NCI-H226 (cell line): Measurements from ENCODE around the gene SEC14L2.
"Not testable (repeated sequence)": the region's sequence is repeated elsewhere in the genome, so short reads cannot be mapped to it uniquely, and the experiment has no call there.

Source experiments
- DNase-seq: peaks from one replicate; pipeline ENCODE4 v3.0.0-alpha.2; 2015

Gene SEC14L2

GRCh38 chr22:30460555-30460954 is 63.7 kb downstream of the SEC14L2 start:
- DNase-seq = not testable (repeated sequence)

GRCh38 chr22:30469165-30469564 is 72.3 kb downstream of the SEC14L2 start:
- DNase-seq = no peak

- no peak for DNase-seq
Measured at GRCh38 chr22:30470655-30471054, 73.8 kb downstream of the SEC14L2 start.

- DNase-seq = no peak
Measured at GRCh38 chr22:30471616-30472318, 74.9 kb downstream of the SEC14L2 start, which contains the start of gene SEC14L3. SEC14L3 (minus strand) TSS chr22:30472017; CDS start chr22:30471958, 59 bp downstream.

- DNase-seq = no peak
Measured at GRCh38 chr22:30472994-30473720, 76.3 kb downstream of the SEC14L2 start.

- no peak for DNase-seq
Measured at GRCh38 chr22:30474121-30474520, 77.3 kb downstream of the SEC14L2 start.
